ENCODE data around the gene AP3D1.

- no peak for TF ChIP-seq CTCF (IDR thresholded peaks at IDR 0.05; ENCODE audit: low read depth, low read length)
- no peak for TF ChIP-seq MAX (IDR thresholded peaks at IDR 0.05; ENCODE audit: low read depth, low read length)
- TF ChIP-seq MYC (IDR thresholded peaks at IDR 0.05; ENCODE audit: low read depth, low read length): no peak
These were observed 29.7 kb upstream of the AP3D1 start for GRCh38 chr19:2180881-2181632.
